Endodermal cell (in vitro differentiated cells): Measurements from ENCODE around the gene SEPTIN5. TPM values are rescaled to one million over a fixed set of nuclear protein-coding genes. Genes with fewer than 3 reads are reported as not detected.

ENCODE experiments used
- DNase-seq: peaks from one replicate; pipeline ENCODE4 v3.0.0-alpha.2; 2017
- H3K27ac ChIP-seq: 2 replicates; pipeline ENCODE4 v1.5.1; 2013; ENCODE audit warnings: mild to moderate bottlenecking, low read depth, low read length, moderate library complexity
- H3K27me3 ChIP-seq: 2 replicates; pipeline ENCODE4 v1.6.1; 2013; ENCODE audit warnings: mild to moderate bottlenecking, low read length, moderate library complexity; ENCODE audit not compliant: insufficient read depth, control insufficient read depth, poor library complexity, severe bottlenecking
- H3K36me3 ChIP-seq: 2 replicates; pipeline ENCODE4 v1.7.0; 2013; ENCODE audit warnings: mild to moderate bottlenecking, low read length, moderate library complexity; ENCODE audit not compliant: control insufficient read depth, insufficient read depth
- H3K4me1 ChIP-seq: one replicate; pipeline ENCODE4 v1.7.0; 2013; ENCODE audit warnings: low read length; ENCODE audit not compliant: control insufficient read depth, insufficient read depth
- H3K4me3 ChIP-seq: 2 replicates; pipeline ENCODE4 v1.5.1; 2013; ENCODE audit warnings: mild to moderate bottlenecking, low read length, moderate library complexity
- H3K9ac ChIP-seq: 2 replicates; pipeline ENCODE4 v1.6.1; 2013; ENCODE audit warnings: mild to moderate bottlenecking, low read length, moderate library complexity; ENCODE audit not compliant: poor library complexity, severe bottlenecking; ENCODE audit errors: extremely low read depth
- H3K9me3 ChIP-seq: 2 replicates; pipeline ENCODE4 v1.6.1; 2013; ENCODE audit warnings: mild to moderate bottlenecking, low read length, moderate library complexity; ENCODE audit not compliant: control insufficient read depth
- H3K27ac Mint-ChIP-seq: 2 replicates; pipeline ENCODE4 v1.8.0; 2020; ENCODE audit warnings: mixed read lengths
- H3K27me3 Mint-ChIP-seq: 2 replicates; pipeline ENCODE4 v1.8.0; 2021; ENCODE audit warnings: mild to moderate bottlenecking, mixed read lengths; ENCODE audit not compliant: insufficient read depth
- H3K36me3 Mint-ChIP-seq: 2 replicates; pipeline ENCODE4 v1.8.0; 2020; ENCODE audit warnings: low read depth, mixed read lengths
- H3K4me1 Mint-ChIP-seq: 2 replicates; pipeline ENCODE4 v1.8.0; 2020; ENCODE audit warnings: mixed read lengths
- H3K4me3 Mint-ChIP-seq: 2 replicates; pipeline ENCODE4 v1.8.0; 2020; ENCODE audit warnings: mild to moderate bottlenecking, moderate library complexity, mixed read lengths
- H3K9me3 Mint-ChIP-seq: 2 replicates; pipeline ENCODE4 v1.8.0; 2020; ENCODE audit warnings: mild to moderate bottlenecking, mixed read lengths
- CTCF ChIP-seq: fragments of 200-600 bp; sonication (generic); conservative IDR thresholded peaks from 2 replicates; pipeline ENCODE4 v1.5.0; 2021; ENCODE audit warnings: antibody characterized with exemption, mild to moderate bottlenecking
- WGBS, 2 experiments: methylation state at CpG; one replicate each; pipeline versions ENCODE4 v1.1.5 to v1.1.7; 2013; ENCODE audit warnings: missing lambda C conversion rate in 2 of 2, mixed read lengths in 1 of 2; ENCODE audit not compliant: insufficient coverage in 1 of 2, insufficient read length in 1 of 2; 5-methylcytosine and 5-hydroxymethylcytosine counted together
- total RNA-seq, 2 donors: library from RNA; stranded (reverse); fragmentation: NEBNext Ultra II Directional in 1 of 2; extraction: Animal tissue kit (Norgen Biotek cat#: 25700) in 1 of 2; gene quantifications; 2 replicates in 1 of 2; 3 replicates in 1 of 2; pipeline ENCODE4 v1.2.1, GENCODE V29; 2021

Gene SEPTIN5
- total RNA-seq, 2 donors from 2014 or later, result 9.8 to 20.0 TPM

DNA sequence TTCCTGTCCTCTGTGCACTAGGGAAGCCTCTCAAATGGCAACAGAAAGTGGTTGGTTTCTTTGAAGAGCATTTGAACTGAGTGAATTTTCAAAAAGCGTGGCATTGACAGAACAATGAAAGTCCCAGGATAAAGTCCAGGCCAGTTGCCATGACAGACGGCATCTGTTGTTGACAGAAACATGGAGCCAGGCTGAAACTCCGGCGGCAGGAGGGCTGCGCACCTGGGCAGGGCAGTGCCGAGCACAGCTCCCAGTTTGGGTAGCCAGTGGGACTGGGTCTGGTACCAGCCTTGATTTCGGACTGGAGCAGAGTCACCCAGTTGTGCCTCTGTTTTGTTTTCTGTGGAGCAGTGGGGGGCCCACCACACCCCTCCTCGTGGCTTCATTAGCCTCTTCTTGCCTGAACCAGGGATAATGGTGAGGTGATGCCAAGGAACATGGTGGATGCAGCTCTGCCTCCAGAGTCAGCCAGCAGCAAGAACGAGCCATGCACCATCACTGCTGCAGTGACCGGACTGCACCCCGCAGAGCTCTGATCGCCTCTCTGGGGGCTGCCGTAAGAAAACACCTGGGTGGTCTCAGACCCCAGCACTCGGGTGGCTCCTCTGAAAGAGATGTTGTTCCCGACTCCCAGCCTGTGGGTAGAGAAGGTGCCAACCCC is 9.8 kb upstream of the SEPTIN5 start:
- WGBS, 2 experiments, result 90 to 94% methylated on average over 12 to 15 of the region's 15 CpGs
- no peak for DNase-seq

DNA sequence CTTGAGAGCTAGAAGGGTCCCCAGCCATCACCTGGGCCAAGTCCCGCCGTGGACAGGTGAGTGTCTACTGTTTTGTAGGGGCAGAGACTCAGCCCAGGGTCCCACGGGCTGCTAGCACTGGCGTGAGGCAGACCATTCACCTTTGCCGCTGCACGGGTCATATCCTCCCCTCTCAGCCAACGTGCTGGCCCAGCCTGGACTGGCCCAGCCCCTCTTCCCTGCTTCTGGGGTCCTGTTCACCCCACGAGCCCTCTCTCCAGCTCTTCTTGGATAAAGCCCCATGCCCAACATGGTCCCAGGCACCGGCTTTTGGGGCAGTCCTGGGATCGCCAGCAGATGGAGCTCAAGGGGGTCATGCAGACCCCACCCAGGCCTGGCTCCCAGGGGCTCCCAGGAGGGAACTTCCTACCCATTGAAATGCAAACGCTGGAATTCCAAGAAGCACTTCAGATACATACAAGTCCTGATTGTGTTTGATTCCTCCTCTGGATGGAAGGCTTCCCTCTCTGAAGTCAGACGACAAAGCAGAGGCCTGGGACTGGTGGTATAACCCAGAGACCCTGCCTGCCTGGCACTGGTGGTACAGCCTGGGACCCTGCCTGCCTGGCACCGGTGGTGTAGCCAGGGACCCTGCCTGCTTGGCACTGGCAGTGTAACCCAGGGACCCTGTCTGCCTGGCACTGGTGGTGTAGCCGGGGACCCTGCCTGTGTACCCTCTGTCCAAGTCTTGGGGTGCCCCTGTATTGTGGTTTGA is 8.9 kb upstream of the SEPTIN5 start:
- no peaks in the 10 kb centered on the region for H3K9me3 Mint-ChIP-seq
- H3K9ac ChIP-seq, result no peak overlapping the region
- no peaks in the 10 kb centered on the region for H3K36me3 ChIP-seq
- H3K27me3 ChIP-seq, result no peaks in the 10 kb centered on the region
- H3K9me3 ChIP-seq, result no peaks in the 10 kb centered on the region
- H3K36me3 Mint-ChIP-seq, result no peaks in the 10 kb centered on the region
- no peak overlapping the region for H3K27ac ChIP-seq
- no peak overlapping the region for H3K4me3 ChIP-seq
- H3K4me1 Mint-ChIP-seq, result peaks cover 12% of the 10 kb centered on the region
- TF ChIP-seq CTCF, result peak; percentile 85
- H3K4me3 Mint-ChIP-seq, result no peak overlapping the region
- peaks cover 7% of the 10 kb centered on the region for H3K4me1 ChIP-seq
- 52% methylated on average over 12 to 14 of the region's 14 CpGs for WGBS, 2 experiments
- no peak overlapping the region for H3K27ac Mint-ChIP-seq
- peaks cover 6% of the 10 kb centered on the region for H3K27me3 Mint-ChIP-seq
- peak; percentile 96 for DNase-seq

More for the DNA sequence above, 9.8 kb upstream of the SEPTIN5 start:
- Histone ChIP-seq H3K9ac (no peak overlapping the region), H3K27me3 (no peaks in the 10 kb centered on the region), H3K4me3 (no peak overlapping the region), H3K27ac (no peak overlapping the region), H3K36me3 (no peaks in the 10 kb centered on the region), H3K4me1 (no peaks in the 10 kb centered on the region), H3K9me3 (no peaks in the 10 kb centered on the region)
- H3K27ac Mint-ChIP-seq, result no peak overlapping the region
- H3K36me3 Mint-ChIP-seq, result no peaks in the 10 kb centered on the region
- TF ChIP-seq CTCF, result no peak
- H3K4me1 Mint-ChIP-seq, result peaks cover 5% of the 10 kb centered on the region
- no peak overlapping the region for H3K4me3 Mint-ChIP-seq
- H3K27me3 Mint-ChIP-seq, result peaks cover 6% of the 10 kb centered on the region
- H3K9me3 Mint-ChIP-seq, result no peaks in the 10 kb centered on the region

- DNase-seq, result peak; percentile 47
- no peaks in the 10 kb centered on the region for H3K9me3 Mint-ChIP-seq
Measured at GRCh38 chr22:19706661-19707151, 7.6 kb upstream of the SEPTIN5 start.

More at GRCh38 chr22:19706661-19707151, 7.6 kb upstream of the SEPTIN5 start:
- no peak for TF ChIP-seq CTCF
- H3K36me3 ChIP-seq, result no peaks in the 10 kb centered on the region
- Mint-ChIP-seq H3K4me3 (no peak overlapping the region), H3K4me1 (peaks cover 13% of the 10 kb centered on the region), H3K27me3 (peaks cover 6% of the 10 kb centered on the region), H3K27ac (no peak overlapping the region), H3K36me3 (no peaks in the 10 kb centered on the region)
- 89 to 91% methylated on average over 6 of the region's 7 CpGs for WGBS, 2 experiments
- H3K27ac ChIP-seq, result no peak overlapping the region
- H3K9me3 ChIP-seq, result no peaks in the 10 kb centered on the region
- H3K4me1 ChIP-seq, result peaks cover 7% of the 10 kb centered on the region
- H3K4me3 ChIP-seq, result no peak overlapping the region
- no peak overlapping the region for H3K9ac ChIP-seq
- H3K27me3 ChIP-seq, result no peaks in the 10 kb centered on the region
